ENCODE results near the gene DDX41. TPM values are rescaled to one million over a fixed set of nuclear protein-coding genes. Genes with fewer than 3 reads are reported as not detected.

DDX41 gene
- total RNA-seq, 4 donors from 2014 or later, result 119 to 170 (median 145) TPM

- no peak for TF ChIP-seq POLR2A (IDR thresholded peaks at IDR 0.05)
- TF ChIP-seq, protein P1, sequence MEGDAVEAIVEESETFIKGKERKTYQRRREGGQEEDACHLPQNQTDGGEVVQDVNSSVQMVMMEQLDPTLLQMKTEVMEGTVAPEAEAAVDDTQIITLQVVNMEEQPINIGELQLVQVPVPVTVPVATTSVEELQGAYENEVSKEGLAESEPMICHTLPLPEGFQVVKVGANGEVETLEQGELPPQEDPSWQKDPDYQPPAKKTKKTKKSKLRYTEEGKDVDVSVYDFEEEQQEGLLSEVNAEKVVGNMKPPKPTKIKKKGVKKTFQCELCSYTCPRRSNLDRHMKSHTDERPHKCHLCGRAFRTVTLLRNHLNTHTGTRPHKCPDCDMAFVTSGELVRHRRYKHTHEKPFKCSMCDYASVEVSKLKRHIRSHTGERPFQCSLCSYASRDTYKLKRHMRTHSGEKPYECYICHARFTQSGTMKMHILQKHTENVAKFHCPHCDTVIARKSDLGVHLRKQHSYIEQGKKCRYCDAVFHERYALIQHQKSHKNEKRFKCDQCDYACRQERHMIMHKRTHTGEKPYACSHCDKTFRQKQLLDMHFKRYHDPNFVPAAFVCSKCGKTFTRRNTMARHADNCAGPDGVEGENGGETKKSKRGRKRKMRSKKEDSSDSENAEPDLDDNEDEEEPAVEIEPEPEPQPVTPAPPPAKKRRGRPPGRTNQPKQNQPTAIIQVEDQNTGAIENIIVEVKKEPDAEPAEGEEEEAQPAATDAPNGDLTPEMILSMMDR (IDR thresholded peaks at IDR 0.05), result no peak
- peak in 1 of 2 donors; percentile 27 for DNase-seq
- 84 to 88% methylated on average over 21 to 27 of the region's 27 CpGs for WGBS, 2 donors
- Histone ChIP-seq H3K9me3 (no peaks in the 10 kb centered on the region), H3K4me3 (replicated peaks in 1 of 3) (no peak overlapping the region), H3K27me3 (no peaks in the 10 kb centered on the region), H3K4me1 (peaks cover 0 to 2% of the 10 kb centered on the region in 2 donors), H3K36me3 (peaks cover 32 to 33% of the 10 kb centered on the region in 2 donors), H3K27ac (peak overlapping the region in 2 of 3 donors; percentile 46 to 52)
- intact Hi-C loops (cut with DNase I), result no loop called here
These were observed 54.6 kb downstream of the DDX41 start for GRCh38 chr5:177462021-177462670.

Other genes with a start within 250 kb of the DDX41 start
- gene RAB24, start 213.2 kb downstream of the DDX41 start, total RNA-seq, result 10 to 100 TPM; 18.7 to 53.3 (median 26.3) TPM
- 10 to 100 TPM; 52.8 to 83.2 (median 57.9) TPM for gene PRELID1, start 213.2 kb downstream of the DDX41 start, total RNA-seq
- gene MXD3, start 205.1 kb downstream of the DDX41 start, total RNA-seq, result 10 to 100 TPM in 1 of 4 donors, 1 to 10 TPM in 3; 2.0 to 11.7 (median 7.8) TPM
- 100 to 1,000 TPM; 309 to 465 (median 383) TPM for gene LMAN2, start 165.3 kb downstream of the DDX41 start, total RNA-seq
- 10 to 100 TPM; 22.9 to 42.7 (median 26.7) TPM for gene RGS14, start 159.0 kb downstream of the DDX41 start, total RNA-seq
- not detected for gene SLC34A1, start 132.5 kb downstream of the DDX41 start, total RNA-seq
- gene PFN3, start 116.3 kb downstream of the DDX41 start, total RNA-seq, result not detected
- 1 to 10 TPM in 2 of 4 donors, under 1 TPM in 1, not detected in 1; 0.42 to 2.6 (median 1.1) TPM for gene F12, start 107.4 kb downstream of the DDX41 start, total RNA-seq
- 10 to 100 TPM; 14.0 to 27.8 (median 18.8) TPM for gene GRK6, start 90.3 kb downstream of the DDX41 start, total RNA-seq
- 1 to 10 TPM; 1.4 to 4.7 (median 4.2) TPM for gene PRR7, start 70.1 kb downstream of the DDX41 start, total RNA-seq
- 10 to 100 TPM; 61.4 to 98.8 (median 68.0) TPM for gene DBN1, start 43.3 kb downstream of the DDX41 start, total RNA-seq
- 10 to 100 TPM; 23.2 to 52.4 (median 34.8) TPM for gene PDLIM7, start 19.4 kb downstream of the DDX41 start, total RNA-seq
- 1 to 10 TPM; 2.0 to 5.9 (median 3.5) TPM for gene DOK3, start 7.1 kb downstream of the DDX41 start, total RNA-seq
- gene FAM193B, start 37.6 kb upstream of the DDX41 start, total RNA-seq, result 10 to 100 TPM; 38.0 to 54.7 (median 46.6) TPM
- 100 to 1,000 TPM in 2 of 4 donors, 10 to 100 TPM in 2; 86.9 to 162 (median 115) TPM for gene TMED9, start 75.2 kb upstream of the DDX41 start, total RNA-seq
- 10 to 100 TPM; 27.9 to 47.2 (median 38.9) TPM for gene B4GALT7, start 83.2 kb upstream of the DDX41 start, total RNA-seq